Brain microvascular endothelial cell (primary cell): ENCODE measurements around the gene ST3GAL4.

ENCODE experiments used
- DNase-seq: peaks from one replicate; pipeline ENCODE4 v3.0.0-alpha.2; 2020
- H3K27ac ChIP-seq: fragments of 250-450 bp; sonication (Bioruptor Pico); 2 replicates; pipeline ENCODE4 v1.5.1; 2020; ENCODE audit warnings: mild to moderate bottlenecking, moderate library complexity
- H3K27me3 ChIP-seq: fragments of 250-450 bp; sonication (Bioruptor Pico); replicated peaks from 2 replicates; pipeline ENCODE4 v1.5.1; 2020; ENCODE audit warnings: mild to moderate bottlenecking
- H3K36me3 ChIP-seq: fragments of 250-450 bp; sonication (Bioruptor Pico); replicated peaks from 2 replicates; pipeline ENCODE4 v1.5.1; 2020; ENCODE audit warnings: mild to moderate bottlenecking
- H3K4me3 ChIP-seq: 2 replicates; pipeline ENCODE4 v1.5.1; 2011; ENCODE audit warnings: low read depth, mild to moderate bottlenecking, control low read depth, low read length, moderate library complexity
- CTCF ChIP-seq: IDR thresholded peaks from 2 replicates; pipeline ENCODE4 v1.5.1; 2011; ENCODE audit warnings: low read depth, mild to moderate bottlenecking, moderate library complexity, low read length, control low read depth, inconsistent platforms; ENCODE audit errors: missing control alignments
- in situ Hi-C: cut with HindIII; loops from 2 replicates; pipeline ENCODE4 v1.10.0; 2017; ENCODE audit warnings: low sequenced_read_pairs, low pct_ligation_motif_present

Gene ST3GAL4

GRCh38 chr11:126438272-126438671 is 82.8 kb downstream of the ST3GAL4 start:
- no peak overlapping the region for H3K4me3 ChIP-seq
- in situ Hi-C loops: no loop called here

GRCh38 chr11:126438691-126439090 is 83.2 kb downstream of the ST3GAL4 start:
- peaks cover 3% of the 10 kb centered on the region for H3K27me3 ChIP-seq
- no peak overlapping the region for H3K4me3 ChIP-seq
- TF ChIP-seq CTCF: no peak
- no peak overlapping the region for H3K27ac ChIP-seq
- H3K36me3 ChIP-seq: no peaks in the 10 kb centered on the region
- in situ Hi-C loops: no loop called here
- DNase-seq: no peak

More at GRCh38 chr11:126438272-126438671, 82.8 kb downstream of the ST3GAL4 start:
- no peak for DNase-seq
- Histone ChIP-seq H3K27ac (no peak overlapping the region), H3K27me3 (peaks cover 3% of the 10 kb centered on the region), H3K36me3 (no peaks in the 10 kb centered on the region)
- no peak for TF ChIP-seq CTCF

- in situ Hi-C loops: no loop called here
- TF ChIP-seq CTCF: no peak
These were observed 84.8 kb downstream of the ST3GAL4 start for GRCh38 chr11:126440276-126440675.

GRCh38 chr11:126440792-126441514 is 85.5 kb downstream of the ST3GAL4 start:
- in situ Hi-C loops: no loop called here
- peaks cover 3% of the 10 kb centered on the region for H3K27me3 ChIP-seq
- H3K36me3 ChIP-seq: no peaks in the 10 kb centered on the region
- H3K4me3 ChIP-seq: no peak overlapping the region
- peak; percentile 94 for TF ChIP-seq CTCF
- no peak overlapping the region for H3K27ac ChIP-seq
- DNase-seq: peak; percentile 61

More at GRCh38 chr11:126440276-126440675, 84.8 kb downstream of the ST3GAL4 start:
- Histone ChIP-seq H3K27me3 (peaks cover 3% of the 10 kb centered on the region), H3K36me3 (no peaks in the 10 kb centered on the region), H3K4me3 (no peak overlapping the region), H3K27ac (no peak overlapping the region)
- DNase-seq: no peak

GRCh38 chr11:126443120-126443519 is 87.6 kb downstream of the ST3GAL4 start:
- TF ChIP-seq CTCF: no peak
- Histone ChIP-seq H3K36me3 (no peaks in the 10 kb centered on the region), H3K27me3 (peaks cover 3% of the 10 kb centered on the region), H3K4me3 (no peak overlapping the region), H3K27ac (no peak overlapping the region)
- no peak for DNase-seq
- in situ Hi-C loops: no loop called here

GRCh38 chr11:126444072-126444471 is 88.6 kb downstream of the ST3GAL4 start:
- in situ Hi-C loops: no loop called here
- Histone ChIP-seq H3K4me3 (no peak overlapping the region), H3K27ac (no peak overlapping the region), H3K27me3 (peaks cover 3% of the 10 kb centered on the region), H3K36me3 (no peaks in the 10 kb centered on the region)
- DNase-seq: no peak
- no peak for TF ChIP-seq CTCF
